ENCODE results near the gene EGLN3. TPM values are rescaled to one million over a fixed set of nuclear protein-coding genes. Genes with fewer than 3 reads are reported as not detected.

EGLN3 gene
- total and polyA plus RNA-seq, 2 of the 13 experiments (the other 11 are each of a cell fraction or from before 2014, with no cell fraction given): 0.18 to 27.3 TPM

- peak; percentile 15; the same call in 1 of the 2 replicates for TF ChIP-seq HOMEZ (CRISPR knock-in tag; IDR thresholded peaks at IDR 0.05; ENCODE audit: low read depth)
- TF ChIP-seq EP300 (IDR thresholded peaks at IDR 0.05; ENCODE audit: low read depth in 2 of 2, low read length in 2 of 2): 0 out of 4 replicates have a peak, but pooled peaks of 1 of the 2 experiments have one; percentile 25
- 0 out of 2 replicates have a peak, but pooled peaks have one; percentile 22 for TF ChIP-seq EP300 (CRISPR knock-in tag; IDR thresholded peaks at IDR 0.05; ENCODE audit: borderline replicate concordance)
- TF ChIP-seq, protein P1, sequence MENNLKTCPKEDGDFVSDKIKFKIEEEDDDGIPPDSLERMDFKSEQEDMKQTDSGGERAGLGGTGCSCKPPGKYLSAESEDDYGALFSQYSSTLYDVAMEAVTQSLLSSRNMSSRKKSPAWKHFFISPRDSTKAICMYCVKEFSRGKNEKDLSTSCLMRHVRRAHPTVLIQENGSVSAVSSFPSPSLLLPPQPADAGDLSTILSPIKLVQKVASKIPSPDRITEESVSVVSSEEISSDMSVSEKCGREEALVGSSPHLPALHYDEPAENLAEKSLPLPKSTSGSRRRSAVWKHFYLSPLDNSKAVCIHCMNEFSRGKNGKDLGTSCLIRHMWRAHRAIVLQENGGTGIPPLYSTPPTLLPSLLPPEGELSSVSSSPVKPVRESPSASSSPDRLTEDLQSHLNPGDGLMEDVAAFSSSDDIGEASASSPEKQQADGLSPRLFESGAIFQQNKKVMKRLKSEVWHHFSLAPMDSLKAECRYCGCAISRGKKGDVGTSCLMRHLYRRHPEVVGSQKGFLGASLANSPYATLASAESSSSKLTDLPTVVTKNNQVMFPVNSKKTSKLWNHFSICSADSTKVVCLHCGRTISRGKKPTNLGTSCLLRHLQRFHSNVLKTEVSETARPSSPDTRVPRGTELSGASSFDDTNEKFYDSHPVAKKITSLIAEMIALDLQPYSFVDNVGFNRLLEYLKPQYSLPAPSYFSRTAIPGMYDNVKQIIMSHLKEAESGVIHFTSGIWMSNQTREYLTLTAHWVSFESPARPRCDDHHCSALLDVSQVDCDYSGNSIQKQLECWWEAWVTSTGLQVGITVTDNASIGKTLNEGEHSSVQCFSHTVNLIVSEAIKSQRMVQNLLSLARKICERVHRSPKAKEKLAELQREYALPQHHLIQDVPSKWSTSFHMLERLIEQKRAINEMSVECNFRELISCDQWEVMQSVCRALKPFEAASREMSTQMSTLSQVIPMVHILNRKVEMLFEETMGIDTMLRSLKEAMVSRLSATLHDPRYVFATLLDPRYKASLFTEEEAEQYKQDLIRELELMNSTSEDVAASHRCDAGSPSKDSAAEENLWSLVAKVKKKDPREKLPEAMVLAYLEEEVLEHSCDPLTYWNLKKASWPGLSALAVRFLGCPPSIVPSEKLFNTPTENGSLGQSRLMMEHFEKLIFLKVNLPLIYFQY (CRISPR knock-in tag; IDR thresholded peaks at IDR 0.05; ENCODE audit: borderline replicate concordance): no peak
- TF ChIP-seq ZNF557 (CRISPR knock-in tag; IDR thresholded peaks at IDR 0.05): no peak
- TF ChIP-seq AHR (CRISPR knock-in tag; IDR thresholded peaks at IDR 0.05): no peak
- TF ChIP-seq NCOA1 (CRISPR knock-in tag; IDR thresholded peaks at IDR 0.05): no peak
- TF ChIP-seq FOXP4 (CRISPR knock-in tag; IDR thresholded peaks at IDR 0.05): peak; percentile 24; the same call in 1 of the 2 replicates
- TF ChIP-seq ZNF776 (CRISPR knock-in tag; IDR thresholded peaks at IDR 0.05): no peak
- TF ChIP-seq TARDBP (CRISPR knock-in tag; IDR thresholded peaks at IDR 0.05): peak; percentile 65; the same call in 1 of the 2 replicates
- TF ChIP-seq ISL2 (CRISPR knock-in tag; IDR thresholded peaks at IDR 0.05): no peak
- TF ChIP-seq, protein P2, sequence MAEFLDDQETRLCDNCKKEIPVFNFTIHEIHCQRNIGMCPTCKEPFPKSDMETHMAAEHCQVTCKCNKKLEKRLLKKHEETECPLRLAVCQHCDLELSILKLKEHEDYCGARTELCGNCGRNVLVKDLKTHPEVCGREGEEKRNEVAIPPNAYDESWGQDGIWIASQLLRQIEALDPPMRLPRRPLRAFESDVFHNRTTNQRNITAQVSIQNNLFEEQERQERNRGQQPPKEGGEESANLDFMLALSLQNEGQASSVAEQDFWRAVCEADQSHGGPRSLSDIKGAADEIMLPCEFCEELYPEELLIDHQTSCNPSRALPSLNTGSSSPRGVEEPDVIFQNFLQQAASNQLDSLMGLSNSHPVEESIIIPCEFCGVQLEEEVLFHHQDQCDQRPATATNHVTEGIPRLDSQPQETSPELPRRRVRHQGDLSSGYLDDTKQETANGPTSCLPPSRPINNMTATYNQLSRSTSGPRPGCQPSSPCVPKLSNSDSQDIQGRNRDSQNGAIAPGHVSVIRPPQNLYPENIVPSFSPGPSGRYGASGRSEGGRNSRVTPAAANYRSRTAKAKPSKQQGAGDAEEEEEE (CRISPR knock-in tag; IDR thresholded peaks at IDR 0.05; ENCODE audit: borderline replicate concordance): peak; percentile 96
- TF ChIP-seq SSRP1 (CRISPR knock-in tag; IDR thresholded peaks at IDR 0.05): peak; percentile 49; the same call in 1 of the 2 replicates
- TF ChIP-seq SNRNP70 (IDR thresholded peaks at IDR 0.05; ENCODE audit: low read depth, low read length): no peak
- TF ChIP-seq, protein P3, sequence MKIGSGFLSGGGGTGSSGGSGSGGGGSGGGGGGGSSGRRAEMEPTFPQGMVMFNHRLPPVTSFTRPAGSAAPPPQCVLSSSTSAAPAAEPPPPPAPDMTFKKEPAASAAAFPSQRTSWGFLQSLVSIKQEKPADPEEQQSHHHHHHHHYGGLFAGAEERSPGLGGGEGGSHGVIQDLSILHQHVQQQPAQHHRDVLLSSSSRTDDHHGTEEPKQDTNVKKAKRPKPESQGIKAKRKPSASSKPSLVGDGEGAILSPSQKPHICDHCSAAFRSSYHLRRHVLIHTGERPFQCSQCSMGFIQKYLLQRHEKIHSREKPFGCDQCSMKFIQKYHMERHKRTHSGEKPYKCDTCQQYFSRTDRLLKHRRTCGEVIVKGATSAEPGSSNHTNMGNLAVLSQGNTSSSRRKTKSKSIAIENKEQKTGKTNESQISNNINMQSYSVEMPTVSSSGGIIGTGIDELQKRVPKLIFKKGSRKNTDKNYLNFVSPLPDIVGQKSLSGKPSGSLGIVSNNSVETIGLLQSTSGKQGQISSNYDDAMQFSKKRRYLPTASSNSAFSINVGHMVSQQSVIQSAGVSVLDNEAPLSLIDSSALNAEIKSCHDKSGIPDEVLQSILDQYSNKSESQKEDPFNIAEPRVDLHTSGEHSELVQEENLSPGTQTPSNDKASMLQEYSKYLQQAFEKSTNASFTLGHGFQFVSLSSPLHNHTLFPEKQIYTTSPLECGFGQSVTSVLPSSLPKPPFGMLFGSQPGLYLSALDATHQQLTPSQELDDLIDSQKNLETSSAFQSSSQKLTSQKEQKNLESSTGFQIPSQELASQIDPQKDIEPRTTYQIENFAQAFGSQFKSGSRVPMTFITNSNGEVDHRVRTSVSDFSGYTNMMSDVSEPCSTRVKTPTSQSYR (CRISPR knock-in tag; IDR thresholded peaks at IDR 0.05; ENCODE audit: borderline replicate concordance): peak; percentile 85
Observed at GRCh38 chr14:33938131-33938949, 12.5 kb downstream of the EGLN3 start (continued).
